Activated naive CD8-positive, alpha-beta T cell treated with anti-CD3 and anti-CD28 coated beads, Interleukin-2, amount 10 ng/mL, durations not matched to agents 7 days and 5 days (primary cell): ENCODE measurements around the gene NOXA1. TPM values are rescaled to one million over a fixed set of nuclear protein-coding genes. Genes with fewer than 3 reads are reported as not detected.

Experiments
- ATAC-seq: fragments of 150-1000 bp; cut with Tn5 transposase; one replicate; pipeline ENCODE4 v1.10.0; 2021; ENCODE audit warnings: low read depth, moderate library complexity
- POLR2A ChIA-PET: fragments of 350-600 bp; sonication (Branson Sonifier 250); formaldehyde crosslinking; loops from one replicate; lab custom pipeline; 2021; ENCODE audit warnings: antibody characterized with exemption; lab: Charles Lee
- DNase-seq: peaks from one replicate; pipeline ENCODE4 v3.0.0; 2021
- H3K27ac Mint-ChIP-seq: one replicate; pipeline ENCODE4 v1.8.0; 2022; ENCODE audit warnings: mild to moderate bottlenecking, mixed read lengths
- H3K27me3 Mint-ChIP-seq: one replicate; pipeline ENCODE4 v1.8.0; 2022; ENCODE audit warnings: mild to moderate bottlenecking, moderate library complexity, mixed read lengths
- H3K36me3 Mint-ChIP-seq: one replicate; pipeline ENCODE4 v1.8.0; 2021; ENCODE audit warnings: mild to moderate bottlenecking, mixed read lengths
- H3K4me1 Mint-ChIP-seq: one replicate; pipeline ENCODE4 v1.8.0; 2021; ENCODE audit warnings: mixed read lengths
- H3K4me3 Mint-ChIP-seq: one replicate; pipeline ENCODE4 v1.8.0; 2022; ENCODE audit warnings: mild to moderate bottlenecking, moderate library complexity, mixed read lengths
- H3K9me3 Mint-ChIP-seq: one replicate; pipeline ENCODE4 v1.8.0; 2021; ENCODE audit warnings: mixed read lengths
- total RNA-seq, 2 experiments: library from RNA; stranded (reverse); gene quantifications; one replicate each; pipeline ENCODE4 v1.2.3, GENCODE V29; 2021

The NOXA1 gene
- total RNA-seq, 2 experiments from 2014 or later, result 2.8 to 3.7 TPM

DNA sequence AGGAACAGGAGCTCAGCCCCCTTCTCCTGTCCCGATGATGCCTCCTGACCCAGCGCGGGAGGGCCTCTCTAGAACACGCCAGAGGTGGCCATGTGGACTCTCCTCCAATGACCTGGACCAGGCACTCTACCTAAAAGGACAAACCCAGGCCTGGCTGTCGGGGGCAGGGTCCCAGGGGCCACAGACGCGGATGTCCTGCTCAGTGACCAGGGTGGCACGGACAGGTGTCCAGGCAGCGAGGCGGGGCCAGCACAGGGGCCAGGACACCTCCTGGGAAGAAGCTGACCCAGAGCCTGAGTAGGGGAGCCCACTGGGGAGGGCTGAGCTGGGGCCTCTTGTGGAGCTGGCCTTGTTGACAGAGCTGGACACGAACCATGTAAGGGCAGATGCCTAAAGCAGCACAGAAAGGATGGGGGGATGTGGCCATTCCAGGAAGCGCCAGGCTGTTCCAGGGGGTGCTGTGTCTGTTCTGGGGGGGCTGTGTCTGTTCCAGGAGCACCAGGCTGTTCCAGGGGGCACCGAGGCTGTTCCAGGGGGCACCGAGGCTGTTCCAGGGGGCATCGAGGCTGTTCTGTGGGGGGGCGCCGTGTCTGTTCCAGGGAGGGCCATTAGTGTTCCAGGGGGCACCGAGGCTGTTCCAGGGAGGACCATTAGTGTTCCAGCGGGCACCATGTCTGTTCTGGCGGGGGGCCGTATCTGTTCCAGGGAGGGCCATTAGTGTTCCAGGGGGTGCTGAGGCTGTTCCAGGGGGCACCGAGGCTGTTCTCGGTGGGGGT lies 30.8 kb upstream of the NOXA1 start:
- POLR2A ChIA-PET, result no interaction called here
- H3K36me3 Mint-ChIP-seq, result no peaks in the 10 kb centered on the region
- H3K4me3 Mint-ChIP-seq, result no peak overlapping the region
- no peaks in the 10 kb centered on the region for H3K27me3 Mint-ChIP-seq
- no peak overlapping the region for H3K27ac Mint-ChIP-seq
- DNase-seq (no peak), ATAC-seq (no peak)
- peaks cover 4% of the 10 kb centered on the region for H3K4me1 Mint-ChIP-seq
- no peaks in the 10 kb centered on the region for H3K9me3 Mint-ChIP-seq

DNA sequence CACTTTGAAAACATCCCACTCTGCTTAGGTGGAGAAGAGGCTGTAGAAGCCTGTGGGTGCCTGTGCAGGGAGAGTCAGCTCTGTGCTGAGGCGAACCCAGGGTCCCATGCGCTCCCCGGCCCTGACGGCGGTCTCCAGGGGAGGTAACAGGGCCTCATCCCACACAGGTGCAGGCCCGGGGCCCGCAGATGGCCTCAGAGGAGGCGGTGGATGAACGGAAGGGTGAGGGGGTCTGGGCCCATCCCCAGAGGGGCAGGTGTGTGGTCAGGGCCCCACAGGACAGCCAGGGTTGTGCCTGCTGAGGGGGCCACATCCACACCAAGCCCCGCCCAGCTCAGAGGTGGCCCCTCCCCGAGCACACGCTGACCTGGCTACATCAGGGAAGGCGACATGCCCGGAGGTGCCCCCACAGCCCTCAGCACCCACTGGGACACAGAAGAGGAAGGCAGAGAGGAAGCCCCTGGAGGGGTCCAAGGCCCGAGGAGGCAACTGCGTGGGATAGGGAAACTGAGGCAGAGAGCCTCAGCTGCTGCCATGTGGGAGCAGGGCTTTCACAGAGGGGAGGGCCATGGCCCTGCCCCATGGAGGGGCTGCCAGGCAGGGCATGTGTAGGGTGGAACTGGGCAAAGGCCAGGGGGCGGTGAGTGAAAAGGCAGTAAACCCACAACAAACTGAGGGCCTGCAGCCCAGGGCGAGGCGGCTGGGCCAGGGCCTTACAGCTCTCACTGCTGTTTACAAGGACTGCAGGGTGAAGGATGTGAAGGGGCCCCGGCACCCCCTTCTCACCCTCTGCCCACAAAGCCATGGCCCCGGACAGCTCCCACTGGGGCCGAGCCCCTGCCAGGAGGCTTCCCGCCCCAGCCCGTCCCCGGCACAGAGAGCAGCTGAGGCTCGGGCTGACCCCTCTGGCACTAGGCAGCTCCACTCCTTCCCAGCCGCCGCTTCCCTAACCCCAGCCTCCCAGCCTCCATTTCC lies 29.7 kb upstream of the NOXA1 start:
- Mint-ChIP-seq H3K4me3 (no peak overlapping the region), H3K36me3 (no peaks in the 10 kb centered on the region), H3K9me3 (no peaks in the 10 kb centered on the region), H3K27ac (no peak overlapping the region), H3K4me1 (peaks cover 4% of the 10 kb centered on the region), H3K27me3 (no peaks in the 10 kb centered on the region)
- POLR2A ChIA-PET, result no interaction called here
- no peak for ATAC-seq
- no peak for DNase-seq

DNA sequence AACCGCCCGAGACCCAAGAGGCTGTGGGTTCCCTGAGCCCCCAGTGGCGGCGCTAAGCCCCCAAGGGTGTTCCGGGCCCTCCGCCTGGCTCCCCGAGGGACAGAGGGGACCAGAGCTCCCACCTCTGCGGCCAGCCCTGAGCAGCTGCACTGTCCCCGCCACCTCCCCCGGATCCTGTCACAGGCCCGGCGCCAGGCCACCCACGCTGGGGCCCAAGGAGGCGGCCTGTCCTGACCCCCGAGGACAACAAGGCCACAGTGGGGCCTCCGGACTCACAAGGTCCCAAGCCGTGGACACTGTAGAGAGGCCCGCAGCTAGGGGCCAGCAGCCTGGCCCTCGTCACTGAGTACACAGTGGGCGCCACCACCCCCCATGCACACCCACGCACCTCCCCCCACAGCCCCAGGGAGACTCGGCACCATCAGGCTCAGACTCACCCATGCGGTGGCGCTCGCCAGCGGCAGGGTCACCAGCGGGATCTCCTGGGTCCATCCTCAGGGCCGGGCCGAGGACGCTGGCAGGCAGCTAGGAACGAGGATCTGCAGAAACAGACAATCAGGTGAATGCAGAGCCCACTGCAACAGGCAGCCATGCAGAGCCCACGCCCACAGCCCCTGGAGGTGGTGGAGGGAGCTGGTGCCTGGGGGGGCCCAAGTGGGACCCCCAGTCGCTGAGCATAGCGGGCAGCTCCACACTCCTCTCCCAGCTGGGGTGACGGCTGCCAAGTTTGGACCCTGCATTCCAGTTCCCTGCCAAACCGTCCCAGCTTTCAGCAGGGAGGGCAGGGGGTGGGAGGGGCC lies 28.1 kb upstream of the NOXA1 start:
- Mint-ChIP-seq H3K4me1 (peaks cover 4% of the 10 kb centered on the region), H3K27me3 (no peaks in the 10 kb centered on the region), H3K27ac (no peak overlapping the region), H3K9me3 (no peaks in the 10 kb centered on the region), H3K4me3 (no peak overlapping the region), H3K36me3 (no peaks in the 10 kb centered on the region)
- no peak for ATAC-seq
- no peak for DNase-seq
- POLR2A ChIA-PET, result no interaction called here

DNA sequence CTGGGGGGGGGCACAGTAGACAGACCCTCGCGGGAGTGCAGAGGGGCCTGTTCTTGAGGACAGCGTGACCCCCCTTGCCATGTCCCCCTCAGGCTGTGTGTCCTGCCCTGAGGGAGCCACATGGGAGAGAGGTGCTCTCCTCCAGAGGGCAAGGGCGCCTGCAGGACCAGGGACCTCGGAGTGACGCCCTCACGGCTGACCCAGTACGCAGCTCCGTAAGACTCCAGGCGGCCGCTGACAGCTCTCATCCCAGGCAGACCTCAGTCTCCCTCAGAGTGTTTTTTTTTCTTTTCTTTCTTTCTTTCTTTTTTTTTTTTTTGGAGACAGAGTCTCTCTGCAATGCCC lies 27.6 kb upstream of the NOXA1 start:
- Mint-ChIP-seq H3K4me1 (peaks cover 2% of the 10 kb centered on the region), H3K9me3 (no peaks in the 10 kb centered on the region), H3K36me3 (no peaks in the 10 kb centered on the region), H3K4me3 (no peak overlapping the region), H3K27me3 (no peaks in the 10 kb centered on the region), H3K27ac (no peak overlapping the region)
- ATAC-seq (no peak), DNase-seq (no peak)
- POLR2A ChIA-PET, result no interaction called here

DNA sequence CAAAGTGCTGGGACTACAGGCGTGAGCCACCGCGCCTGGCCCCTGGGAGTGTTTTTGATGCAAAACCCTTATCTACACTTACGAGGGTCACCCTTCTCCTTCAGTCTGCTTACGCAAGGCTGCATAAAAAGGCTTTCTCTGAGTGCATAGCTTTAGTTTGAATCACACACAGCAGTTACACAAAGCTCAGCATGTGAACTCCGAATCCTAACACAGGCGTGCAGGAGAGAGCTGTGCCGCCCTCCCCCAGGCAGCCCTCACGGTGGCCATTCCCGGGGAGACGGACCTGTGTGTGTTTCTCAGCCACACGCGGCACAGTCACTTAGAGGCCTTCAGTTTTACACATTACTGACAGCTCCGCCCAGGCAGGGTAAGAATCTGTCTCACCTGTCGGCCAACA lies 27.0 kb upstream of the NOXA1 start:
- no peak for DNase-seq
- POLR2A ChIA-PET, result no interaction called here
- ATAC-seq, result no peak
- Mint-ChIP-seq H3K4me1 (peaks cover 2% of the 10 kb centered on the region), H3K27ac (no peak overlapping the region), H3K36me3 (no peaks in the 10 kb centered on the region), H3K27me3 (no peaks in the 10 kb centered on the region), H3K9me3 (no peaks in the 10 kb centered on the region), H3K4me3 (no peak overlapping the region)

DNA sequence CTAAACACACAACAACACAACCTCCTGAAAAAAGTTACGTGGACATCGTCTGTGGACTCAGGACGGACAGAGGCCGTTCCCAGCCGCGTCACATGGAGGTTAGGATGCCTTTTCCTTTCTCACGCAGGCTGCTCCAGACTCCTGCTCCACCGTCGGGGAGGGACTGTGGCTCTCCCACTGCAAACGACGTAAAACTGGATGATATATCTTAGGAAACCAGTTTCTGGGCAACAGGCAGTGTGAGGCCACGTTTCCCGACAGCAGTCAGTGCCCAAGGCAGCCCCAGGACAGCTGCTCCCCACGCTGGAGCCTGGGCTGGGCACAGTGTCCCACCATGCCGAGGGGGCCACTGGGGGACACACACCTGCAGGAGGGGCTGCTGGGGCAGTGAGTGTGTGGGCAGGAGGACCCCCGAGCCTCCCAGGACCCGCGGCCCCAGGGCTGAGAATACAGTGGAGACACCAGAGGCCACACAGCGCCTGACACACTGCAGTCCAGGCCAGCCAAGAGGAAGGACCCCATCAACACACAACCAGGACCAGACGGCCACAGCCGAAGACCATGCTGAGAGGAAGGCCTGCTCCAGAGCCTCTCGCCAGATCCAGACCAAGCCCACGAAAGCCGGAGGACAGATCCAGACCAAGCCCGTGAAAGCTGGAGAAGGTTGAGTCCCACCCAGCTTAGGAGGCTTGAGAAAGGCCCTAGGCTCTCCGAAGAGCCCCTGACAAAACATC lies 26.4 kb upstream of the NOXA1 start:
- Mint-ChIP-seq H3K27me3 (no peaks in the 10 kb centered on the region), H3K9me3 (no peaks in the 10 kb centered on the region), H3K4me1 (peaks cover 2% of the 10 kb centered on the region), H3K4me3 (no peak overlapping the region), H3K27ac (no peak overlapping the region), H3K36me3 (no peaks in the 10 kb centered on the region)
- no peak for DNase-seq
- no peak for ATAC-seq
- POLR2A ChIA-PET, result no interaction called here

DNA sequence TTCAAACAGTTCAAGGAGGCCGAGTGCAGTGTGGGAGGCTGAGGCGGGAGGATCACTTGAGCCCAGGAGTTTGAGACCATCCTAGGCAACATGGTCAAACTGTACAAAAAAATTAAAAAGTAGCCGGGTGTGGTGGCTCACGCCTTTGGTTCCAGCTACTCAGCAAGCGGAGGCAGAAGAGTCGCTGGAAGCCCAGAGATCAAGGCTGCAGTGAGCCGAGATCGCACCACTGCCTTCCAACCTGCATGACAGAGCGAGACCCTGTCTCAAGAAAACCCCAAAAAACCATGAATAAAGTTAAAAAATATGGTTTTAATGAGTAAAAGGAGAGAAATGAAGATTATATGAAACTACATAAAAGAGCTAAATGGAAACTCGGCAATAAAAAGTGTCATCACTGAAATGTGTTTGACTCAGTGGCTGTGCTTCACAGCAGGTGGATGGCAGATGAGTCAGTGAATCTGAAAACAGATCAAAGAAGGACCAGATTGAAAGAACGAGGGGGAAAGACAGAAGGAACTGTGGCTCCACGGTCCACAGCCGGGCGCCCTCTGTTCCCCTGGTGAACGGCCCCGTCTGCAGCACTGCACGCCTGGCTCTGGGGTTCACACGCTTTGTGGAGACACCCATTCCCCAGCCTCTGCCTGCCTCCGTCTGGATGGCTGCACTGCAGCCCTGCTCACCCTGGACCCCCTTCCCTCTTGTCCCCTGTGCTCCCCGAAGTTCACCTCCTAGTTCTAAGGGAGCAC lies 25.3 kb upstream of the NOXA1 start:
- Mint-ChIP-seq H3K27me3 (no peaks in the 10 kb centered on the region), H3K4me3 (no peak overlapping the region), H3K9me3 (no peaks in the 10 kb centered on the region), H3K27ac (no peak overlapping the region), H3K4me1 (peaks cover 4% of the 10 kb centered on the region), H3K36me3 (peaks cover 8% of the 10 kb centered on the region)
- ATAC-seq, result no peak
- POLR2A ChIA-PET, result no interaction called here
- no peak for DNase-seq

DNA sequence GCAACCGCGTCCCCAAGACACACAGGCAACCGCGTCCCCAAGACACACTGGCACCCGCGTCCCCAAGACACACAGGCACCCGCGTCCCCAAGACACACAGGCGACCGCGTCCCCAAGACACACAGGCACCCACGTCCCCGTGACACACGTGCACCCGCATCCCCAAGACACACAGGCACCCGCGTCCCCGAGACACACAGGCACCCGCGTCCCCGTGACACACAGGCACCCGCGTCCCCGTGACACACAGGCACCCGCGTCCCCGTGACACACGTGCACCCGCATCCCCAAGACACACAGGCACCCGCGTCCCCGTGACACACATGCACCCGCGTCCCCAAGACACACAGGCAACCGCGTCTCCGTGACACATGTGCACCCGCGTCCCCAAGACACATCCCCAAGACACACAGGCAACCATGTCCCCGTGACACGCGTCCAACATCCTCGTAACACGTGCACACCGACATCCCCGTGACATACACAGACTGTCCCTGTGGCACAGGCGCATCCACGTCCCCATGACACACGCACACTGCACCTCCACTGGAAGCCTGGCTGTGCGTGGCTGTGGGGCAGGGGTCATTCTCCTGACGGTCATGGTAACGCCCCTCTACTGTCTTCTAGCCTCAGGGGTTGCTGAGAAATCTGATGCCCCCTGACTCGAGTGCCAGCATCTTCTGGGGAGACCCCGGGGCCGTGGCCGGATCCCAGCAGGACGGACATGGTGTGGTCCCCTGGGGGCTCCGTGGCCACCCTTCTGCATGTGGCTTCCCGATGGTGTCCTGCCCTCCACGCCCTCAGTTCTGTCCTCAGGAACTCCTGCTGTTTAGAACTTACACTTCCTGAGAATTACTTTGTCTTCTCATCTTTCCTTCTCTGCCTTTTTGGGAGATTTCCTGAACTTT lies 24.4 kb upstream of the NOXA1 start:
- peaks cover 4% of the 10 kb centered on the region for H3K4me1 Mint-ChIP-seq
- no peak for ATAC-seq
- H3K4me3 Mint-ChIP-seq, result no peak overlapping the region
- H3K9me3 Mint-ChIP-seq, result no peaks in the 10 kb centered on the region
- POLR2A ChIA-PET, result no interaction called here
- DNase-seq, result no peak
- H3K36me3 Mint-ChIP-seq, result peaks cover 8% of the 10 kb centered on the region
- no peaks in the 10 kb centered on the region for H3K27me3 Mint-ChIP-seq
- no peak overlapping the region for H3K27ac Mint-ChIP-seq

DNA sequence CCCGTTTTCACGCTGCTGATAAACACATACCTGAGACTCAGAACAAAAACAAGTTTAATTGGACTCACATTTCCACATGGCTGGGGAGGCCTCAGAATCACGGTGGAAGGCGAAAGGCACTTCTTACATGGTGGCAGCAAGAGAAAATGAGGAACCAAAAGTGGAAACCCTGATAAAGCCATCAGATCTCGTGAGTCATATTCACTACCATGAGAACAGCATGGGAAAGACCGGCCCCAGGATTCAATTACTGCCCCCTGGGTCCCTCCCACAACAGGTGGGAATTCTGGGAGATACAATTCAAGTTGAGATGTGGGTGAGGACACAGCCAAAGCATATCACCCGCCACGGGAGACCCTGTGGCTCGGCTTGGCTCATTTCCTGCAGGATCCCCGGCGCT lies 20.4 kb upstream of the NOXA1 start:
- ATAC-seq, result no peak
- Mint-ChIP-seq H3K9me3 (no peaks in the 10 kb centered on the region), H3K4me3 (no peak overlapping the region), H3K36me3 (peaks cover 8% of the 10 kb centered on the region), H3K27me3 (peaks cover 3% of the 10 kb centered on the region), H3K27ac (no peak overlapping the region), H3K4me1 (peaks cover 2% of the 10 kb centered on the region)
- DNase-seq, result no peak
- POLR2A ChIA-PET, result interaction anchor here (0.8 kb wide), 1 partner anchor 101 kb away, joined by 3 read pairs; the partner anchor contains the start of gene NRARP

DNA sequence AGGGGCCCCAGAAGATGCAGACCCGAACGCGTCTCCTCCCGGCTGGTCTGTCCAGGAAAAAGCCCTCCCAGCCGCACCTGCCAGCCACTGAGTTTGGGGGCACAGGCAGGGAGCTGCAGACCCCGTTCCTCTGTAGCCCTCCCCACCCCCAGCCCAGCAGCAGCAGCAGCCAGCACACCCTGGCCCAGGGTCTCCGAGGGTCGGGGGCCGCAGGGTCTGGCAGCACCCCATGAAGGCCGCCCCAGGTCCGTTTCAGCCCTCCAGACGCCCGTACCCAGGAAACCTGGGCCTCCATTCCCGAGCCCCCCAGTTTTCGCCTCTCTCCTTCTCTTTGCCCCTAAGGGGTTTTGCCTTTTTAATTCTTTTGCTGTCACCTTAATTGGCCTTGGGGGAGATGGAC lies 19.9 kb upstream of the NOXA1 start:
- H3K36me3 Mint-ChIP-seq, result peaks cover 8% of the 10 kb centered on the region
- peaks cover 2% of the 10 kb centered on the region for H3K4me1 Mint-ChIP-seq
- ATAC-seq (no peak), DNase-seq (no peak)
- peaks cover 3% of the 10 kb centered on the region for H3K27me3 Mint-ChIP-seq
- POLR2A ChIA-PET, result no interaction called here
- no peak overlapping the region for H3K4me3 Mint-ChIP-seq
- no peak overlapping the region for H3K27ac Mint-ChIP-seq
- H3K9me3 Mint-ChIP-seq, result no peaks in the 10 kb centered on the region

DNA sequence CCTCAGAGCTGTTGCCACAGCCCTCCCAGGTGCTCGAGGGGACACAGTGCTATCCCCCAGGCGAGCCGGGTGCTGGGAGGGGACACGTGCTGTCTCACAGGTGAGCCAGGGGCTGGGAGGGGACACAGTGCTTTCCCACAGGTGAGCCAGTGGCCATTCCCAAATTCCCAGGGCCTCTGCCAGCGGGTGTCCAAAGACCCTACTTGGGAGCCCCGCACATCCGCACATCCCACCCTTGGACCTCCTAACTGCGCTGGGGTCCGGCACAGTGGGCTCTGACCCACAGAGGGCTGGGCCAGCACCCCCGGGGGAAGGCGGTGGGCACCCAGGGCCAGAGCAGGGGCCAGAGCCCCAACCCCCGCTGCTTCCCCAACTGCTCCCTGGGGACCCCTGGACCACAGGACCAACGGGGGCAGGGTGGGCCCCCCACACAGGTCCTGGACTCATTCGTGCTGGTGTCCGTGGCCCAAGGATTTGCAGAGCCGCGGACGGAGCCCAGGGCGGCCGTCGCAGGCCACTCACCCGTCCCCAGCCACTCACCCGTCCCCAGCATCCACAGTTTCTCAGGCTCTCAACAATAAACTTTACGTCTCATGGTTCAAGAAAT lies 18.1 kb upstream of the NOXA1 start:
- peaks cover 2% of the 10 kb centered on the region for H3K4me1 Mint-ChIP-seq
- POLR2A ChIA-PET, result no interaction called here
- H3K27me3 Mint-ChIP-seq, result peaks cover 3% of the 10 kb centered on the region
- no peaks in the 10 kb centered on the region for H3K9me3 Mint-ChIP-seq
- ATAC-seq (no peak), DNase-seq (no peak)
- H3K27ac Mint-ChIP-seq, result no peak overlapping the region
- H3K36me3 Mint-ChIP-seq, result peaks cover 8% of the 10 kb centered on the region
- no peak overlapping the region for H3K4me3 Mint-ChIP-seq
